ENCODE measurements around the gene RTL10. TPM values are rescaled to one million over a fixed set of nuclear protein-coding genes. Genes with fewer than 3 reads are reported as not detected.
A peak's percentile ranks its signal among the peaks of the same experiment; 100 is the strongest.

The RTL10 gene
- total and polyA plus RNA-seq, 2 of the 13 experiments (the other 11 are each of a cell fraction or from before 2014, with no cell fraction given), result 14.1 to 15.8 TPM

DNA sequence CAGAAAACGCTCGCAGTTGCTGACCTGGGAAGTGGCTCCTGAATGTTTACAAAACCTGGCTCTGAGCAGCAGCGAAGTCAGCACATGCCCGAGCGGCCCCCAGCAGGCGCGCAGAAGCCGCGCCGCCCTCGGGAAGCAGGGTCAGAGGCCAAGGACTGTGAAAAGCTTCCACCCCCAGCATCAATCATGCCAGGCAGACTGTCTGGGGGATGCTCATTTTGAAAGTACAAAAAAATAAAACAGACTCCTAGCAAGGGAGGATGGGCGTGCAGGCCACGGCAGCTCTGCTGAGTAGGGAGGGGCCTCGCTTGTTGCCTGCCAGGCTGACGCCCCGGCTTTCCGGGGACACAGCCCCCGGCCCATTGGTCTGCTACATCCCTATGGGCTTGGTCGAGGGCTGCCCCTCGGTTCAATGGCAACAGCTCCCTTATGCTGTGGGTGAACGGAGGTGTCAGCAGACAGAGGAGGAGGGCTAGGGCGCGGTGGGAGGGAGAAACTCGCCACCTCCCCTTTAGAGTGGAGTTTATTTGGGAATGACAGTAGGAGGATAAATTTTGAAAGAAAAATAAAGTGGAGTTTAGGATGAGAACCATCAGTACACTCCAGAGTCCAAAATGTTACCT, 37.7 kb upstream of the RTL10 start (continued):
- TF ChIP-seq, protein P1, sequence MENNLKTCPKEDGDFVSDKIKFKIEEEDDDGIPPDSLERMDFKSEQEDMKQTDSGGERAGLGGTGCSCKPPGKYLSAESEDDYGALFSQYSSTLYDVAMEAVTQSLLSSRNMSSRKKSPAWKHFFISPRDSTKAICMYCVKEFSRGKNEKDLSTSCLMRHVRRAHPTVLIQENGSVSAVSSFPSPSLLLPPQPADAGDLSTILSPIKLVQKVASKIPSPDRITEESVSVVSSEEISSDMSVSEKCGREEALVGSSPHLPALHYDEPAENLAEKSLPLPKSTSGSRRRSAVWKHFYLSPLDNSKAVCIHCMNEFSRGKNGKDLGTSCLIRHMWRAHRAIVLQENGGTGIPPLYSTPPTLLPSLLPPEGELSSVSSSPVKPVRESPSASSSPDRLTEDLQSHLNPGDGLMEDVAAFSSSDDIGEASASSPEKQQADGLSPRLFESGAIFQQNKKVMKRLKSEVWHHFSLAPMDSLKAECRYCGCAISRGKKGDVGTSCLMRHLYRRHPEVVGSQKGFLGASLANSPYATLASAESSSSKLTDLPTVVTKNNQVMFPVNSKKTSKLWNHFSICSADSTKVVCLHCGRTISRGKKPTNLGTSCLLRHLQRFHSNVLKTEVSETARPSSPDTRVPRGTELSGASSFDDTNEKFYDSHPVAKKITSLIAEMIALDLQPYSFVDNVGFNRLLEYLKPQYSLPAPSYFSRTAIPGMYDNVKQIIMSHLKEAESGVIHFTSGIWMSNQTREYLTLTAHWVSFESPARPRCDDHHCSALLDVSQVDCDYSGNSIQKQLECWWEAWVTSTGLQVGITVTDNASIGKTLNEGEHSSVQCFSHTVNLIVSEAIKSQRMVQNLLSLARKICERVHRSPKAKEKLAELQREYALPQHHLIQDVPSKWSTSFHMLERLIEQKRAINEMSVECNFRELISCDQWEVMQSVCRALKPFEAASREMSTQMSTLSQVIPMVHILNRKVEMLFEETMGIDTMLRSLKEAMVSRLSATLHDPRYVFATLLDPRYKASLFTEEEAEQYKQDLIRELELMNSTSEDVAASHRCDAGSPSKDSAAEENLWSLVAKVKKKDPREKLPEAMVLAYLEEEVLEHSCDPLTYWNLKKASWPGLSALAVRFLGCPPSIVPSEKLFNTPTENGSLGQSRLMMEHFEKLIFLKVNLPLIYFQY (CRISPR knock-in tag; IDR thresholded peaks at IDR 0.05; ENCODE audit: borderline replicate concordance), result peak; percentile 91; the same call in 1 of the 2 replicates
- TF ChIP-seq ZNF652 (CRISPR knock-in tag; IDR thresholded peaks at IDR 0.05; ENCODE audit: borderline replicate concordance, low read depth), result peak; percentile 51; the same call in 1 of the 2 replicates
- TF ChIP-seq KDM1A (CRISPR knock-in tag; IDR thresholded peaks at IDR 0.05), result peak; percentile 68
- TF ChIP-seq CBX1 (IDR thresholded peaks at IDR 0.05; ENCODE audit: low read depth), result no peak
- no peak for TF ChIP-seq POLR2A (IDR thresholded peaks at IDR 0.05; ENCODE audit: insufficient read depth in 1 of 2, low read depth in 2 of 2, low read length in 2 of 2)
- TF ChIP-seq TRAFD1 (CRISPR knock-in tag; IDR thresholded peaks at IDR 0.05; ENCODE audit: borderline replicate concordance), result no peak
- peak; percentile 61 for TF ChIP-seq KDM6A (CRISPR knock-in tag; IDR thresholded peaks at IDR 0.05; ENCODE audit: low read depth)
- TF ChIP-seq RCOR2 (CRISPR knock-in tag; IDR thresholded peaks at IDR 0.05), result peak; percentile 72
- peak; percentile 92; the same call in 1 of the 2 replicates for TF ChIP-seq TOE1 (CRISPR knock-in tag; IDR thresholded peaks at IDR 0.05)
- TF ChIP-seq GATAD1 (CRISPR knock-in tag; IDR thresholded peaks at IDR 0.05), result peak; percentile 63; the same call in 1 of the 2 replicates
- peak; percentile 86 for TF ChIP-seq HMG20B (CRISPR knock-in tag; conservative IDR thresholded peaks at IDR 0.05)
- TF ChIP-seq ZNF337 (CRISPR knock-in tag; IDR thresholded peaks at IDR 0.05; ENCODE audit: borderline replicate concordance, low read depth), result peak; percentile 88; the same call in 1 of the 2 replicates
- TF ChIP-seq RAD51 (IDR thresholded peaks at IDR 0.05; ENCODE audit: borderline replicate concordance), result no peak
- TF ChIP-seq ZNF24 (IDR thresholded peaks at IDR 0.05), result no peak
- TF ChIP-seq, protein P2, sequence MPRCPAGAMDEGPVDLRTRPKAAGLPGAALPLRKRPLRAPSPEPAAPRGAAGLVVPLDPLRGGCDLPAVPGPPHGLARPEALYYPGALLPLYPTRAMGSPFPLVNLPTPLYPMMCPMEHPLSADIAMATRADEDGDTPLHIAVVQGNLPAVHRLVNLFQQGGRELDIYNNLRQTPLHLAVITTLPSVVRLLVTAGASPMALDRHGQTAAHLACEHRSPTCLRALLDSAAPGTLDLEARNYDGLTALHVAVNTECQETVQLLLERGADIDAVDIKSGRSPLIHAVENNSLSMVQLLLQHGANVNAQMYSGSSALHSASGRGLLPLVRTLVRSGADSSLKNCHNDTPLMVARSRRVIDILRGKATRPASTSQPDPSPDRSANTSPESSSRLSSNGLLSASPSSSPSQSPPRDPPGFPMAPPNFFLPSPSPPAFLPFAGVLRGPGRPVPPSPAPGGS (CRISPR knock-in tag; IDR thresholded peaks at IDR 0.05), result peak; percentile 98
- peak; percentile 85; the same call in 1 of the 2 replicates for TF ChIP-seq ZNF292 (CRISPR knock-in tag; IDR thresholded peaks at IDR 0.05; ENCODE audit: borderline replicate concordance, low read depth)
- peak; percentile 63; the same call in 1 of the 2 replicates for TF ChIP-seq ZNF205 (CRISPR knock-in tag; IDR thresholded peaks at IDR 0.05)
- peak; percentile 99 for TF ChIP-seq ZNF232 (CRISPR knock-in tag; IDR thresholded peaks at IDR 0.05; ENCODE audit: borderline replicate concordance)
- no peak for TF ChIP-seq ZNF382 (CRISPR knock-in tag; IDR thresholded peaks at IDR 0.05; ENCODE audit: borderline replicate concordance)
- TF ChIP-seq, protein P3, sequence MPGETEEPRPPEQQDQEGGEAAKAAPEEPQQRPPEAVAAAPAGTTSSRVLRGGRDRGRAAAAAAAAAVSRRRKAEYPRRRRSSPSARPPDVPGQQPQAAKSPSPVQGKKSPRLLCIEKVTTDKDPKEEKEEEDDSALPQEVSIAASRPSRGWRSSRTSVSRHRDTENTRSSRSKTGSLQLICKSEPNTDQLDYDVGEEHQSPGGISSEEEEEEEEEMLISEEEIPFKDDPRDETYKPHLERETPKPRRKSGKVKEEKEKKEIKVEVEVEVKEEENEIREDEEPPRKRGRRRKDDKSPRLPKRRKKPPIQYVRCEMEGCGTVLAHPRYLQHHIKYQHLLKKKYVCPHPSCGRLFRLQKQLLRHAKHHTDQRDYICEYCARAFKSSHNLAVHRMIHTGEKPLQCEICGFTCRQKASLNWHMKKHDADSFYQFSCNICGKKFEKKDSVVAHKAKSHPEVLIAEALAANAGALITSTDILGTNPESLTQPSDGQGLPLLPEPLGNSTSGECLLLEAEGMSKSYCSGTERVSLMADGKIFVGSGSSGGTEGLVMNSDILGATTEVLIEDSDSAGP (CRISPR knock-in tag; IDR thresholded peaks at IDR 0.05; ENCODE audit: borderline replicate concordance), result peak; percentile 74
- TF ChIP-seq ZNF557 (CRISPR knock-in tag; IDR thresholded peaks at IDR 0.05), result peak; percentile 98

Measured in HepG2 (cell line).